ENCODE data around the gene KAT6B.

DNA sequence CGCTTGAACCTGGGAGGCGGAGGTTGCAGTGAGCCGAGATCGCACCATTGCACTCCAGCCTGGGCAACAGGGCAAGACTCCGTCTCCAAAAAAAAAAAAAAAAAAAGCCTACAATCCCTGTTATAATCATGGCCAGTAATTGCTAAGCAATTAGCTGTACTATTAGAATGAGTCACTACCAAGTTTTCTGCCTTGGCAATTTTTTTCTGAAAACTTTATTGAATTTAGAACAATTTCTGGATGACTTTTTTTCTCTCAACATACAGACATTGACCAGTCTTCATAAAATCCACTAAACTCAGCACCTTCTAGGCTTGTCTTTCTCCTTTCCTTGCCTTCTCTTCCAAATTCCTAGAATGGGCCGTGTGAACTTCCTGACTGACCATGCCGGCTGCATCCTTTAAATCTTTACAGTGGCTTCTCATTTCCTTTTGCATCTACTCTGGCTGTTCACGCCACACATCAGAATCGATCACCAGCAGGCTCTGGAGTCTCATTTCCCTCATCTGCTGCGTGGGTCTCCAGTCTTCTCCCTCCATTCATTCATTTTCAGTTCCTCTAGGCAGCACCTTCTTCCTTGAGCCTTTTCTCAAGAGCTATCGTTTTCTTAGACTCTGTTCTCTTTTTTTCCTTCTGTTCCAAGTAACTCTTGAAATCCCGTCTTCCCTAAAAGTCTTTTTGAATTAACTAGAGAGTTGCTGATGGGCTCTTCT is 107.9 kb downstream of the KAT6B start:
- TF ChIP-seq, protein P1, sequence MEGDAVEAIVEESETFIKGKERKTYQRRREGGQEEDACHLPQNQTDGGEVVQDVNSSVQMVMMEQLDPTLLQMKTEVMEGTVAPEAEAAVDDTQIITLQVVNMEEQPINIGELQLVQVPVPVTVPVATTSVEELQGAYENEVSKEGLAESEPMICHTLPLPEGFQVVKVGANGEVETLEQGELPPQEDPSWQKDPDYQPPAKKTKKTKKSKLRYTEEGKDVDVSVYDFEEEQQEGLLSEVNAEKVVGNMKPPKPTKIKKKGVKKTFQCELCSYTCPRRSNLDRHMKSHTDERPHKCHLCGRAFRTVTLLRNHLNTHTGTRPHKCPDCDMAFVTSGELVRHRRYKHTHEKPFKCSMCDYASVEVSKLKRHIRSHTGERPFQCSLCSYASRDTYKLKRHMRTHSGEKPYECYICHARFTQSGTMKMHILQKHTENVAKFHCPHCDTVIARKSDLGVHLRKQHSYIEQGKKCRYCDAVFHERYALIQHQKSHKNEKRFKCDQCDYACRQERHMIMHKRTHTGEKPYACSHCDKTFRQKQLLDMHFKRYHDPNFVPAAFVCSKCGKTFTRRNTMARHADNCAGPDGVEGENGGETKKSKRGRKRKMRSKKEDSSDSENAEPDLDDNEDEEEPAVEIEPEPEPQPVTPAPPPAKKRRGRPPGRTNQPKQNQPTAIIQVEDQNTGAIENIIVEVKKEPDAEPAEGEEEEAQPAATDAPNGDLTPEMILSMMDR (IDR thresholded peaks at IDR 0.05), result no peak
- no peak for TF ChIP-seq EZH2 (IDR thresholded peaks at IDR 0.05; ENCODE audit: borderline replicate concordance, insufficient read depth, low read depth, low read length, poor library complexity, severe bottlenecking)
